Suprapubic skin (tissue), 3 donors: ENCODE measurements around the gene SENP5.

Experiments
- CTCF ChIP-seq, 2 donors: fragments of 200-600 bp in 1 of 2; fragments of 450-650 bp in 1 of 2; sonication (generic) in 1 of 2; IDR thresholded peaks; one replicate each; pipeline ENCODE4 v1.5.1; 2016 to 2019; ENCODE audit warnings: antibody characterized with exemption in 2 of 2, mild to moderate bottlenecking in 1 of 2, moderate library complexity in 1 of 2
- EP300 ChIP-seq: sonication (generic); formaldehyde crosslinking; IDR thresholded peaks from one replicate; pipeline ENCODE4 v1.6.1; 2017; ENCODE audit warnings: antibody characterized with exemption
- POLR2A ChIP-seq, 2 donors: fragments of 450-650 bp; IDR thresholded peaks; one replicate each; pipeline ENCODE4 v1.6.1; 2017; ENCODE audit warnings: antibody characterized with exemption in 2 of 2, mild to moderate bottlenecking in 2 of 2, moderate library complexity in 2 of 2

GRCh38 chr3:196915375-196915774 is 47.7 kb downstream of the SENP5 start:
- TF ChIP-seq EP300 (no peak), CTCF (IDR thresholded peaks at IDR 0.05) (no peak), POLR2A (IDR thresholded peaks at IDR 0.05) (no peak)
